H1 (cell line): Measurements from ENCODE around the gene TRPV4. TPM values are rescaled to one million over a fixed set of nuclear protein-coding genes. Genes with fewer than 3 reads are reported as not detected.

ENCODE experiments used
- CTCF ChIP-seq, 3 experiments: IDR thresholded peaks; 1 replicate in 2 of 3; 2 replicates in 1 of 3; pipeline versions ENCODE4 v1.5.1 to v1.6.1; 2011; ENCODE audit warnings: low read length in 3 of 3, mild to moderate bottlenecking in 3 of 3, inconsistent platforms in 2 of 3, low read depth in 1 of 3, moderate library complexity in 1 of 3; ENCODE audit not compliant: insufficient read depth in 1 of 3; ENCODE audit errors: control extremely low read depth in 1 of 3
- polyA plus RNA-seq, 7 experiments: library from polyadenylated mRNA; depleted of rRNA in 3 of 7; stranded (reverse) in 5 of 7; unstranded in 2 of 7; fragments of >200 nt in 5 of 7; fragments of 200-250 nt in 2 of 7; gene quantifications; 1 replicate in 5 of 7; 2 replicates in 1 of 7; 4 replicates in 1 of 7; pipeline versions ENCODE4 v1.2.1 to v1.2.3, GENCODE V29; 2011 to 2013; ENCODE audit warnings: missing spikeins in 2 of 7, mixed read lengths in 2 of 7
- total RNA-seq: library from RNA; stranded (reverse); fragmentation: NEBNext Ultra II Directional; extraction: Animal tissue kit (Norgen Biotek cat#: 25700); gene quantifications from 2 replicates; pipeline ENCODE4 v1.2.1, GENCODE V29; 2021

TRPV4 gene
- total and polyA plus RNA-seq, 2 of the 8 experiments (the other 6 are each of a cell fraction or from before 2014, with no cell fraction given): 2.1 to 6.2 TPM

DNA sequence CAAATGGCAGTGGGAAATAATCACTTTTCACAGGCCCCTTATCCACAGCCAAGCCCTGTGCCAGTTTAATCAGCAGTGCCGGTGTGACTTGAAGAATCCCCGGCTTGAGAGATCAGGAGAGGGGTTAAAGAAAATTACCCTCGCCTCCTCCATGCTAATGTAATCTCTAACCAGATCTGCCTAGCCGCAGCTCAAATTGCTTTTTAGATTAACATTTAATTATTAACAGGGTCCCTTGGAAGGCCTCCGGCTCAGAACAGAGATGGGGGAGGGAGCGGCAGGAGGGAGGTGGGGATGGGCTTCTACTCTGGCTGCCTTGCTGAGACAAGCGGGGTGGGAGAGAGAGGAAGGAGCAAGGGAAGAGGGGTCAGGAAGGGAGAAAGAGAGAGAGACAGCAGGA lies 95.6 kb downstream of the TRPV4 start (continued):
- TF ChIP-seq CTCF (IDR thresholded peaks at IDR 0.05; ENCODE audit: control extremely low read depth in 1 of 3, insufficient read depth in 1 of 3, low read depth in 1 of 3, low read length in 3 of 3): no peak
